ENCODE measurements around the gene PTPRG.

DNA sequence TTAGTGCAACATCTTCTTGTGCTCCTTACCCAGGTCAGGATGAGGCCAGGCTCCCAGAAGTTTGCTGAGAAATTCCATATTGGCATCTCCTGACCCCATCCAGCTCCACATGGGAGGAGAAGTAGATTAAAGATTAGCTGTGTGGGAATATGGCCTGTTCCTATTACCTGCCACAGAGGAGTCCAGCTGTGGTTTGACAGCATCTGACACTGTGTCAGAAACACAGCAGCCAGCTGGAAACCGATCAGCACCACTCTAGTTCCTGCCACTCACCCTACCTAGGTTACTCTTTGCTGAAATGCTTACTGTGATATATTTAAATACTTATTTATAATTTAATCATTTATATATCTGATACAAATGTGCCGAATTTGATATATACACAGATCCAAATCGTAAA, 551.7 kb downstream of the PTPRG start:
- TF ChIP-seq, protein P1, sequence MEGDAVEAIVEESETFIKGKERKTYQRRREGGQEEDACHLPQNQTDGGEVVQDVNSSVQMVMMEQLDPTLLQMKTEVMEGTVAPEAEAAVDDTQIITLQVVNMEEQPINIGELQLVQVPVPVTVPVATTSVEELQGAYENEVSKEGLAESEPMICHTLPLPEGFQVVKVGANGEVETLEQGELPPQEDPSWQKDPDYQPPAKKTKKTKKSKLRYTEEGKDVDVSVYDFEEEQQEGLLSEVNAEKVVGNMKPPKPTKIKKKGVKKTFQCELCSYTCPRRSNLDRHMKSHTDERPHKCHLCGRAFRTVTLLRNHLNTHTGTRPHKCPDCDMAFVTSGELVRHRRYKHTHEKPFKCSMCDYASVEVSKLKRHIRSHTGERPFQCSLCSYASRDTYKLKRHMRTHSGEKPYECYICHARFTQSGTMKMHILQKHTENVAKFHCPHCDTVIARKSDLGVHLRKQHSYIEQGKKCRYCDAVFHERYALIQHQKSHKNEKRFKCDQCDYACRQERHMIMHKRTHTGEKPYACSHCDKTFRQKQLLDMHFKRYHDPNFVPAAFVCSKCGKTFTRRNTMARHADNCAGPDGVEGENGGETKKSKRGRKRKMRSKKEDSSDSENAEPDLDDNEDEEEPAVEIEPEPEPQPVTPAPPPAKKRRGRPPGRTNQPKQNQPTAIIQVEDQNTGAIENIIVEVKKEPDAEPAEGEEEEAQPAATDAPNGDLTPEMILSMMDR (conservative IDR thresholded peaks at IDR 0.05), result no peak
- no peak for TF ChIP-seq ZFX (IDR thresholded peaks at IDR 0.05)
